Stimulated activated CD4-positive, alpha-beta T cell treated with anti-CD3 and anti-CD28 coated beads, Interleukin-1b, Interleukin-23, amount 100 ng/mL, for 1 hour (primary cell): ENCODE measurements around the gene CDC20B.
A peak's percentile ranks its signal among the peaks of the same experiment; 100 is the strongest.
"Not testable (repeated sequence)": the region's sequence is repeated elsewhere in the genome, so short reads cannot be mapped to it uniquely, and the experiment has no call there.

Experiments used
- DNase-seq, 2 donors: peaks; one replicate each; pipeline ENCODE4 v3.0.0-alpha.2; 2020; ENCODE audit warnings: low read depth in 2 of 2

The CDC20B gene

DNA sequence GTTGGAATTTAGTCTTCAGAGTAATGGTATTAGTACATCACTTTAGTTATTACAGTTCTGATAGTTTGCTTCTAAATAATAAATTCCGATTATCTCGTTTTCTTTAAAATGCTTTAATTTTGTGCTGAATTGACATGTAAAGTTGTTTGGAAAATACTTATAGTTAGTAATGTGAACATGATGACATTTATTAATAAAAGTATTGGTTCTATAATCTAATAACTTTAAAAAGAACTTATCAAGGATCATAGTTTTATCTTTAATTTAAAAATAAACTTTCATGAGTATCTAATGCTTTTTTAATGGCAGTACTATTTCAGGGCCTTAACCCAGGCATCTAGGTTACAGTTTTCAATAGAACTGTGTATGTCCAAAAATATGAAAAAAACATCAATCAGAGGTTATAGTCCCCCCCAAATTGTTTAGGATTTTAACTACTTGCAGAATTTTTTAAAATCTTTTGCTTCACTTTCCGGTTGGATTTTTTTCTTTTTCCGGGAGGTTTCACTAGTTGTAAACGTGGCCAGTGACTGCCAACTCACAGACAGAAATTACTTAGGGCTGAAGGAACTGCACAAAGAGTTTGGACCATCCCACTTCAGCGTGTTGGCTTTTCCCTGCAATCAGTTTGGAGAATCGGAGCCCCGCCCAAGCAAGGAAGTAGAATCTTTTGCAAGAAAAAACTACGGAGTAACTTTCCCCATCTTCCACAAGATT, 12.3 kb downstream of the CDC20B start:
- no peak for DNase-seq

DNA sequence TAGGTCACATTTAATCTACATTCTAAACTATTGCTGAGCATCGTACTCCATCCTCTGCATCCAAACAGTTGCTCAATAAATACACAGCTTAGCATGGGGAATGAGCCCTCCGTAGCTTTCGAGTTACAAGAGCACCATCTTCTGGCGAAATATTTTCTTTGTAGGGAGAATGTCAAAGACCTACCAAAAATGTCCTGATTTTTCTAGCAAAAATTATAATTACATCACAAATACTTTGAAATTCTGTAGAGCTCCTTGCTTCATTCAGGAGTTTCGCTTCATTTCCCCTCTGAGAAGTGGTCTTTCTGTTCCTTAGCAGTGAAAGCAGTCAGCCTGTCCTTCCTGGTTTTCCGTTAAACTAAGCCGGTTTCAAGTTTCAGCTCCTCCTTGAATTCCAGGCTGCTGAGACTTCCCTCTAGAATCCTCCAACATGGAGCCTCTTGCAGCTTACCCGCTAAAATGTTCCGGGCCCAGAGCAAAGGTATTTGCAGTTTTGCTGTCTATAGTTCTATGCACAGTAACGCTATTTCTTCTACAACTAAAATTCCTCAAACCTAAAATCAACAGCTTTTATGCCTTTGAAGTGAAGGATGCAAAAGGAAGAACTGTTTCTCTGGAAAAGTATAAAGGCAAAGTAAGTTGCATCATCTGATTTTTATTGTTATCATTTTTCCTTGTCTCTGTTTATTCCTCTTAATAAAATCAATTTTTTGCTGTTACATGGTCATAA, 13.0 kb downstream of the CDC20B start, which contains the start of gene GPX8:
Gene GPX8 (plus strand): TSS at position 409 of the 730 bp plus-strand sequence. CDS start 22 bp downstream, at position 431.
- no peak for DNase-seq

DNA sequence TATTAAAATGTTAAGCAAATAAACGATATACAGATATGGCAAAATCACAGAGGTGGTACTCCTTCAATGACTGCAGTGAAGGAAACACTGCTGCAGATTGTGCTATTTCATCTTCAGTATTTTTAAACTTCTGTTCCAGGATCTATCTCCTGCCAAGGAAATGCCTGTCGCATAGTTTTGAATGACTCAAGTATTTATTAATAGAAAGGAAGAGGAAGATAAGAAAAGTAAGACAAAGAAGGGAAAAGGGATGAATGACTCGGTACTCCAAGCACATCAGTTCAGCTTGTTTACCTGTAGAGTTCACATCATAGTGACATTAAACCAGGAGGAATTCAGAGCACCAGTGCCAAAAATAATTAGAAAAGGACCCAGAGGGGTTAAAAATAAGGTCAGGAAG, 18.1 kb downstream of the CDC20B start:
- DNase-seq: no peak

DNA sequence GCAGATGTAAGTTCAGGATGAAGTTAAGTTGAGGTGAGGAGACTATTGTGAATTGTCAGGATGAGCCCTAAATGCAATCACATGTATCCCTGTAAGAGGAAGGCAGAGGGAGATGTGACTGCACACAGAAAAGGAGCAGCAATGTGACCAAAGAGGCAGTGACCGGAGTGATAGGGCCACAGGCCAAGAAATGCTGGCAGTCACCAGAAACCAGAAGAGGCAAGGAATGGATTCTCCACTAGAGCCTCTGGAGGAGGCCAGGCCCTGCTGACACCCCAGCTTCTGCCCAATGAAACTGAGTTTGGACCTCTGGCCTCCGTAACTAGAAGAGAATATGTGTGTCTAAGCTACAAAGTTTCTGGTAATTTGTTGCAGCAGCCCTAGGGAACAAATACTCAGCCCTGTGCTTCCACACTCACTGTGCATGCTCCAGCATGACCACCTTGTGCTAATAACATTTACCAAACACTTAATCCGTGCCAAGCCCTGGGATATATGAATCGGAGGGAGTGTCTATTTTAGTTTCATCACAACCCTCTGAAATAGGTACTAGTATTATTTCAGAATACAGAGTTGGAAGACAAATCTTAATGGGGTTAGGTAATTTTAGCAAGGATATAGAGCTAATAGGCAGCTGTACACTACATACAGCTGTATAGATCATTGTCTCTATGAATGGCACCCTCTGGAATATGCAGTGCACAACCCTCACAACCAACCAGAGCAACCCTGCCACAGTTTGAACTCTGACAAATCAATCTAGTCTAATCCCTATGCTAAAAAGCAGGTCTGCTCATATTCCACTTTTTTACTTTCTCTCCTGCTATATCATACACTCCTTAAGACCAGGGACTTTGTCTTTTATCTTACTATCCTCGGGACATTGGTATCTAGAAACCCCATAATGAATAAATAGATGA, 20.8 kb downstream of the CDC20B start:
- no peak for DNase-seq

- no peak for DNase-seq
These were observed 23.6 kb downstream of the CDC20B start for GRCh38 chr5:55149308-55149795.

- DNase-seq: peak; percentile 42 to 60
These were observed 26.3 kb downstream of the CDC20B start for GRCh38 chr5:55146543-55147151.

DNA sequence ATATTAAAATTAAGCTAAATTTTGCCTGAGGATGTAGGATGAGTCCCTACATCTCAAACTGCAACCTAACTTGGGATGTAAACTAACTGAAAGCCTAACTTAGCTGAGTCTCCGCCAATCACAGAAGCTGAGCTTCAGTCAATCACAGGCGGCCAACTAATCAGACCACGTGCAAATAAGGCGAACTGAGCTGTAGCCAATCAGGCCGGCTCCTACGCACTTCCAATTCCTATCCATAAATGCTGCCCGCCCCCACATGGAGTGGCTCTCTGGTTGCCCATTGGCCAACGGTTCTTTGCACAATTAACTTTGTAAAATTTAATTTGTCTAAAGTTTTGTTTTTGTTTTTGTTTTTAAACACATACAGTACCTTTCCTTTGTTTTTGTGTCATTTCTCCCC, 26.9 kb downstream of the CDC20B start:
- DNase-seq: no peak

DNA sequence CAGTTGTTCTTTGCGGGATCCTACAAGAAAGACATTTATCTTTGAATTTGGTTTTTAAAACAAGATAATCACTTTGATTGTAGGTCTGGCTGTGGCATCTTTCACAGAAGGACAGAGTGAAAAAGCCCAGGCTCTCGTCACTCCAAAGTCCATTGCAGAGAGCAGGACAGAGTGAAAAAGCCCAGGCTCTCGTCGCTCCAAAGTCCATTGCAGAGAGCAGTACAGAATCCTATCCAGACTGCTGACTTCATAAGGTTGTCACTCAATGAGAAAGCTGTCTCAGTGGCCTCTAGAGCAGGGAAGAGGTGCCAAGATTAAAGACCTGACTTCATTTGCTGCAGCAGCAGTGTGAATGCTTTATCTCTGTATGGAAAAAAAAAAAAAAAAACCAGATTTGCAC, 29.4 kb downstream of the CDC20B start:
- no peak for DNase-seq

GRCh38 chr5:55141945-55142690, 30.9 kb downstream of the CDC20B start:
- no peak for DNase-seq

DNA sequence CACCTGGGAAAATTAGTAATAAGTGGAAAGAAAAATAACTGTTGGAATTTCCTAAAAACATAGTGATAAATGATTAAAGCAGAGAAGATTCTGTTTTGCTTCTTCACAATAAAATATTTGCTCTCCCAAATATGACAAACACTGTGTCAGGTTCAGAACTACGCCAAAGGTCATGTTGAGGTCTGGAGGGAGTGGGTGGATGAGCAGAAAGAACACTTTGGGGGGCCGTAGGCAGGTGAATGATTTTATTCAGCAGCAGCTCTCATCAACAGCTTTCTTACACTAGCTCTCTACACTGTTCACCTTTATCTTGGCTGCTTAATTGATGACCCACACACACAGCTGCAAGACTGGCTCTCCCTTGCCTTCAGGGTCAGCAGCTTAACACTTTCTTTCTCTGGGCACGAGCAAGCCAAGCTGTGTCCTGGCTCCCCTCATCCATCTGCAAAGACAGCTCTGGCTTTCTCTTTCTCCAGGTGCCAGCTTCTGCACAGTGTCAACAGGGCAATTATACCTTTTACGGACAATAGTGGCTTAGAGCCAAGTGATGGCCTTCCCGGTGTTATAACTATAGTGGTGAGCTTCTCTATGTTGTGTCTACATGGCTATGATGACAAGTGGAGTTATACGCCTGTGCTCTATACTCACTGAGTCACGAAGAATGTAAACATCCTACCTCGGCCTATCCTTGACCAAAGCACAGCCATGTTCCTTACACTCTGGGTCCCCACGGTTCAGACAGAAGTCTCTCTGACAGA, 31.9 kb downstream of the CDC20B start:
- DNase-seq: no peak

- no peak for DNase-seq
These were observed 36.5 kb downstream of the CDC20B start for GRCh38 chr5:55136521-55136920.

GRCh38 chr5:55134053-55134722, 38.8 kb downstream of the CDC20B start:
- no peak for DNase-seq

GRCh38 chr5:55123365-55123764, 49.6 kb downstream of the CDC20B start:
- no peak for DNase-seq

GRCh38 chr5:55114061-55114460, 58.9 kb downstream of the CDC20B start:
- no peak for DNase-seq

- no peak for DNase-seq
These were observed 59.6 kb downstream of the CDC20B start for GRCh38 chr5:55113327-55113726.

DNA sequence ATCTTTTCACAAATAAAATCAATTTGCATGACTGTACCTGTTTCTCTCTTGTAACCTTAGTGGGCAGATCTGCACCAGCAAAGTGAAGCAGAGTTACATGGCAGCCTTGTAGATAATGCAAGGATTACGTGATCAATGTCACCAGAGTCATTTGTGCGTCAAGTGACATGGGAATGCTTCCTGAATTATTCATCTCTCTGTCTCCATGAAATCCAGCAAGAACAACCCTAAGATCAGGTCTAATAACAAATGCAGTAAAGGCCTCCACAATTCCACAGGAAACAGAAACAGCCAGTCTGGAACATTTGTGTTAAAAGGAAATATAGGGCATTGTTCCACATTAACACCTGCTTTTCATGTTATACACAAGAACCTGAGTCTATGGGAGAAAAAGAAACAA, 62.8 kb downstream of the CDC20B start:
- no peak for DNase-seq

DNA sequence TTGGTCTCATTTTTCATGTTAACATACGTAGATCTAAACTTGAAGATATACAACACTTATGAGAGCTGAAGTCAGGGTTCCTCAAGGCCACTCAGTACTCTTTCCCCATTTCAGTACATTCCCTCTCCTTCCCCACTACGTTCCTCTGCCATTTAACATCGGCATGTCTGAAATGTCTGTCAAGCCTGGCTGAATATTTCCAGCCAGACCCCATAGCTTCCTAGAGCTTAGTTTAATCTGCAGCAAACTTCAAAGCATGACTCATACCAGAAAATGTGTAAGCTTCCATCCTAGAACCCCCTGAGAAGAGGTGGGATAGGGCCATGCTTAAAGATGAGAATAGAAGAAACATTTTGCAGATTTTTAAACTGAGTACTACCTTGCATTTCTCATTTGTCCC, 64.3 kb downstream of the CDC20B start:
- no peak for DNase-seq

- not testable (repeated sequence) for DNase-seq
These were observed 67.0 kb downstream of the CDC20B start for GRCh38 chr5:55105976-55106375.

DNA sequence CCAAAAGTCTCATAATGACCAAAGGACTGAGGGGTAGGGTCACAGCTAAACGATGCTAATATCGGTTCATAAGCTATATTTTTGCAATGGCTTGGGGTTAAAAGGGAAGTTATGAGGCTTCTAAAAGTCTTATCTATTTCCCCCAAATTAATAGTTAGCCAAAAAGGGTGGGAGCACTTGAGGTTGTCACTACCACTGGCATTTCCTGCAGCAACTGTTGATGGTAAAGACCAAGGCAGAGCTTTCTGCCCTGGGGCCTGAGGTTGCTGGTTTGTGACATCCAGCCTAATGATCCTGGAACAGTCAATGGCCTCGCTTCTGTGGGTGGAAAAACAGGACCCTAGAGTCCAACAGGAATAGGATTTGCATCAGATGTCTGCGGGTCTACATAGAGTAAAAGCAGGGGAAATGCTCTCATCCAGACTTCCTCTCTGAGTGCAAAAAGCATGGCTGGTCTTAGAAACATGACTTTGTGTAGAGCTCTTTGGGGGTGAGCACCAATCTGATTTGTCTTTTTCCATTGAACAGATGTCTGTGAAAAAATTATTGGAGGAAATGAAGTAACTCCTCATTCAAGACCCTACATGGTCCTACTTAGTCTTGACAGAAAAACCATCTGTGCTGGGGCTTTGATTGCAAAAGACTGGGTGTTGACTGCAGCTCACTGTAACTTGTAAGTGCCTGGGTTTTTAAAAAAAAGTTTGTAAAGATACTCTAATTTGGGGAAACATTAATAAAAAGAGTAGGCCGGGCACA, 67.9 kb downstream of the CDC20B start:
- no peak for DNase-seq
